Tibial artery (tissue), 4 donors: ENCODE data around the gene SPCS2.

Experiments
- DNase-seq, 2 donors: peaks; one replicate each; pipeline ENCODE4 v3.0.0-alpha.2; 2019
- H3K27ac ChIP-seq, 2 donors: fragments of 200-600 bp; sonication (generic) in 1 of 2; 1 replicate in 1 of 2; 2 replicates in 1 of 2; pipeline ENCODE4 v1.5.1; 2018 to 2019; ENCODE audit warnings: mild to moderate bottlenecking in 1 of 2
- H3K27me3 ChIP-seq, 2 donors: fragments of 200-600 bp; sonication (generic) in 1 of 2; one replicate each; pipeline versions ENCODE4 v1.5.1 to v1.6.0; 2016 to 2019
- H3K36me3 ChIP-seq, 3 donors: fragments of 200-600 bp; sonication (generic) in 2 of 3; one replicate each; pipeline ENCODE4 v1.5.1; 2016 to 2019; ENCODE audit warnings: mild to moderate bottlenecking in 2 of 3
- H3K4me1 ChIP-seq, 4 donors: fragments of 200-600 bp; sonication (generic) in 2 of 4; 1 replicate in 3 of 4; 2 replicates in 1 of 4; pipeline ENCODE4 v1.5.1; 2016 to 2019
- H3K4me3 ChIP-seq, 2 donors: fragments of 200-600 bp; sonication (generic) in 1 of 2; 1 replicate in 1 of 2; 2 replicates in 1 of 2; pipeline ENCODE4 v1.5.1; 2018 to 2019; ENCODE audit warnings: mild to moderate bottlenecking in 2 of 2
- H3K9me3 ChIP-seq, 3 donors: fragments of 200-600 bp; sonication (generic) in 1 of 3; one replicate each; pipeline ENCODE4 v1.5.1; 2016 to 2019
- intact Hi-C: fragments of 100-400 bp; cut with DNase I; formaldehyde crosslinking; loops from one replicate; pipeline ENCODE4 v1.15.0; 2023; ENCODE audit warnings: low total_unique reads
- TF ChIP-seq, protein P1 (sequence below), 2 experiments: fragments of 200-600 bp in 1 of 2; fragments of 450-650 bp in 1 of 2; IDR thresholded peaks; one replicate each; pipeline ENCODE4 v1.5.1; 2017 to 2019; ENCODE audit warnings: antibody characterized with exemption in 2 of 2, mild to moderate bottlenecking in 1 of 2, moderate library complexity in 1 of 2

The SPCS2 gene

DNA sequence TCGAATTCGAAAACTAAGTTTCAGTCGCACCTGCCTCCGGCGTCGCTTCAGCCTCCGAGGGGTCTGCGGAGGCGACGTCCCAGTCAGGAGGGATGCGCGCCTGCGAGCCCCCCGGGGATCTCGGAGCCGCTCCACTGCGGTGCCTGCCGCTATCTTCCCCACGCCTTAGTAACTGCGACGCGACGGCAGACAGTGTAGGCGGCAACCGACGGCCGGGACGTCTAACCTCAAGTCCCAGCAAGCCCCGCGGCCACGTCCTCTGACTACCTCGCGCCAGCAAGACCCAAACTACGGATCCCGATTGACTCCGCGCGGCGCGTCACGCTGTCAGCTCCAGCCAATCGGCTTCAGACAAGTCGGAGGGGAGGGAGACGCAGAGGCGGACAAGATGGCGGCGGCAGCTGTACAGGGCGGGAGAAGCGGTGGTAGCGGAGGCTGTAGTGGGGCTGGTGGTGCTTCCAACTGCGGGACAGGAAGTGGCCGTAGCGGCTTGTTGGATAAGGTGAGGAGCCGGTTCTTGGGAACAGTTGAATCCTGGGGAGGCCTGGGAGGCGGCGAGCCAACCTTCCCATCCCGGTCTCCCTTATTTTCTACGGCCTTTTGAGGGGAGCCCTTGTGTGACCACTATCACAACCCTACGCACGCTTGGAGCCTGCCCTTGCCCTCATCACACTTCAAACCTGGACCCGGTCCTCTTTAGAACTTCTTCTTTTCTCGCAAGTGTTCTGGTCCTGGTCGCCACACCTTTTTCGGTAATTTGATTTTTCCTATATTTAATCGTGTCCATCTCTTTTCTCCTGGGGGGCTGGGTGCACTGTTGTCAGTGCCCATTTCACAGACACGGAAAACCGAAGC lies at the start of gene SPCS2, which contains the start of gene XRRA1:
Gene SPCS2, plus strand, starts transcription at position 369 of the 855 bp plus-strand sequence. Its CDS starts 20 bp downstream, at position 389.
Gene XRRA1, minus strand, starts transcription at position 194 of the 855 bp plus-strand sequence. CDS start 8,213 bp downstream, outside the sequence.
- peak; percentile 99 for DNase-seq
- no peaks in the 10 kb centered on the region for H3K36me3 ChIP-seq
- H3K4me1 ChIP-seq, result peaks cover 0 to 40% (median 19%) of the 10 kb centered on the region in 4 donors
- no peaks in the 10 kb centered on the region for H3K27me3 ChIP-seq
- TF ChIP-seq, protein P1, sequence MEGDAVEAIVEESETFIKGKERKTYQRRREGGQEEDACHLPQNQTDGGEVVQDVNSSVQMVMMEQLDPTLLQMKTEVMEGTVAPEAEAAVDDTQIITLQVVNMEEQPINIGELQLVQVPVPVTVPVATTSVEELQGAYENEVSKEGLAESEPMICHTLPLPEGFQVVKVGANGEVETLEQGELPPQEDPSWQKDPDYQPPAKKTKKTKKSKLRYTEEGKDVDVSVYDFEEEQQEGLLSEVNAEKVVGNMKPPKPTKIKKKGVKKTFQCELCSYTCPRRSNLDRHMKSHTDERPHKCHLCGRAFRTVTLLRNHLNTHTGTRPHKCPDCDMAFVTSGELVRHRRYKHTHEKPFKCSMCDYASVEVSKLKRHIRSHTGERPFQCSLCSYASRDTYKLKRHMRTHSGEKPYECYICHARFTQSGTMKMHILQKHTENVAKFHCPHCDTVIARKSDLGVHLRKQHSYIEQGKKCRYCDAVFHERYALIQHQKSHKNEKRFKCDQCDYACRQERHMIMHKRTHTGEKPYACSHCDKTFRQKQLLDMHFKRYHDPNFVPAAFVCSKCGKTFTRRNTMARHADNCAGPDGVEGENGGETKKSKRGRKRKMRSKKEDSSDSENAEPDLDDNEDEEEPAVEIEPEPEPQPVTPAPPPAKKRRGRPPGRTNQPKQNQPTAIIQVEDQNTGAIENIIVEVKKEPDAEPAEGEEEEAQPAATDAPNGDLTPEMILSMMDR (IDR thresholded peaks at IDR 0.05), result no peak
- intact Hi-C loops, result no loop called here
- H3K4me3 ChIP-seq, result peak within 1 kb of the TSS; percentile 66 to 93
- peak within 1 kb of the TSS; percentile 82 to 83 for H3K27ac ChIP-seq
- H3K9me3 ChIP-seq, result no peaks in the 10 kb centered on the region

DNA sequence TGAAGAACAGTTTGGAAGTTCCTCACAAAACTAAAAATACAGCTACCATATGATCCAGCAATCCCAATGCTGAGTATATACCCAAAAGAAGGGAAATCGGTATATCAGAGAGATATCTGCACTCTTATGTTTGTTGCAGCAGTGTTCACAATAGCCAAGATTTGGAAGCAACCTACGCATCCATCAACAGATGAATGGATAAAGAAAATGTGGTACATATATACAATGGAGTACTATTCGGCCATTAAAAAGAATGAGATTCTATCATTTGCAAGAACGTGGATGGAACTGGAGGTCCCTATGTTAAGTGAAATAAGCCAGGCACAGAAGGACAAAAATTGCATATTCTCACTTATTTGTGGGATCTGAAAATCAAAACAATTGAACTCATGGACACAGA lies 46.7 kb upstream of the SPCS2 start:
- H3K4me1 ChIP-seq, result no peaks in the 10 kb centered on the region
- H3K27ac ChIP-seq, result no peak overlapping the region
- H3K27me3 ChIP-seq, result no peaks in the 10 kb centered on the region
- no peak overlapping the region for H3K4me3 ChIP-seq
- TF ChIP-seq, protein P1 (IDR thresholded peaks at IDR 0.05), result no peak
- H3K36me3 ChIP-seq, result peaks cover 13 to 30% (median 18%) of the 10 kb centered on the region in 3 donors
- intact Hi-C loops, result no loop called here
- peaks cover 5 to 23% (median 19%) of the 10 kb centered on the region in 3 donors for H3K9me3 ChIP-seq
- DNase-seq, result no peak

DNA sequence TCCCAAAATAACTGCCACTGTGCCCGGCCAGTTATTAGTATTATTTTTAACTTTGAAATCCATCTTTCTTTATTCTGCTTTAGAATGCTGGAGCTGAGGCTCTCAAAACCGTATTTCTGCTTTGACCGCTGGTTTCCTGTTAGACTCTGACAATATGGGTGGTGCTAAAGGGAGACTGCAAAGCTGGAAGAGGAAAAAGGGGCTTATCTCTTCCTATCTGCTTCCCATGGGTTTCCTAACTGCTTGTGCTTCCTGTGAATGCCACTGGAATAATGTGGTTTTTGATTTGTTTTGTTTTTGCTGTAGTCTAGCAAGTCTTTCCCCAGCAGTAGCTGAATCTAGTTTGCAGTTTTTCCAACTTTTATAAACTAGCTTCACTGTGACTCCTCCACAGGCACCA lies 43.7 kb upstream of the SPCS2 start:
- peaks cover 15 to 34% (median 27%) of the 10 kb centered on the region in 3 donors for H3K36me3 ChIP-seq
- no peak for DNase-seq
- TF ChIP-seq, protein P1 (IDR thresholded peaks at IDR 0.05), result no peak
- H3K4me1 ChIP-seq, result no peaks in the 10 kb centered on the region
- peaks cover 5 to 16% (median 12%) of the 10 kb centered on the region in 3 donors for H3K9me3 ChIP-seq
- H3K4me3 ChIP-seq, result no peak overlapping the region
- H3K27me3 ChIP-seq, result no peaks in the 10 kb centered on the region
- H3K27ac ChIP-seq, result no peak overlapping the region
- intact Hi-C loops, result no loop called here

DNA sequence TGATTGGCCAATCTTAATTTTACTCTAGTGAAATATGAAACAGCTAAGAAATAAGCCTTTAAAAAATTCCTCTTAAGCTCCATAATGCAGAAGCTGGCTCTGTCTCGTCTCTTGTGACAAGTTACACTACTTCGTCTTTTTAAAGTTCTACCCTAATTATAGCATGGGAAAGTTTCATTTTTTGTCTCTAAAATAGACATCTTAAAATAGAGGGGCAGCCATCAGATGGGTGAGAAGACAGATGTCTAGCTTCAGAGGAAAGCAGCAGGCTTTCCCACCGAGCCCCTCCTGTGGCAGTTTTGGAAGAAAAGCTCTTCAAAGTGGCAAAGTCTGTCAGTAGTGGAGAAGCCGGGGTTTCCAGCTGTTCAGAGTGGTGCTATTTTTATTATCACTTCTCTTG lies 39.7 kb upstream of the SPCS2 start:
- TF ChIP-seq, protein P1 (IDR thresholded peaks at IDR 0.05), result no peak
- H3K36me3 ChIP-seq, result peaks cover 5 to 49% (median 20%) of the 10 kb centered on the region in 3 donors
- intact Hi-C loops, result no loop called here

DNA sequence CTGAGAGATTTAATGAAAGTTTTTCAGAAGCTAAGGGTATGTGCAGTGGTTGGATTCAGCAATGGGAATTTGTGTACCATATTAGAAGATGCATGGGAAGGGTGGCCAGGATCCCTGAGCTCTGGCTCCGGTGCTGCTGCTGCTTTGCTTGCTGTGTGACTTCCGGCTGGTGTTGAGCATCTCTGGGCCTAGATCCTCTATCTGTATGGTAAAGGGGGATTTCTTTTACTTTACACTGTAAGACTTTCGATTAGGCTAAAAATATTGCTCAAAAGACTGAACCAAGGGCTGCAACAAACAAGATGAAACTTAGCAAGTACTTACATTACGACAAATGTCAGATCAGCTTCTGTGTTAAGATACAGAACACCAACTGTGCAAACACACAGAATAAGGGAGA lies 39.3 kb upstream of the SPCS2 start:
- no peak for DNase-seq
- Histone ChIP-seq H3K9me3 (no peaks in the 10 kb centered on the region), H3K4me3 (no peak overlapping the region), H3K36me3 (peaks cover 6 to 54% (median 20%) of the 10 kb centered on the region in 3 donors), H3K27me3 (no peaks in the 10 kb centered on the region), H3K4me1 (no peaks in the 10 kb centered on the region), H3K27ac (no peak overlapping the region)
- TF ChIP-seq, protein P1 (IDR thresholded peaks at IDR 0.05), result no peak
- intact Hi-C loops, result no loop called here

More for the DNA sequence above, 39.7 kb upstream of the SPCS2 start:
- no peak overlapping the region for H3K4me3 ChIP-seq
- no peaks in the 10 kb centered on the region for H3K4me1 ChIP-seq
- H3K27ac ChIP-seq, result no peak overlapping the region
- no peaks in the 10 kb centered on the region for H3K9me3 ChIP-seq
- no peaks in the 10 kb centered on the region for H3K27me3 ChIP-seq
- no peak for DNase-seq
